HG03571 (cell line): ENCODE data around the gene EXOC4.

Experiments
- ATAC-seq: cut with Tn5 transposase; IDR thresholded peaks from one replicate; pipeline ENCODE4 v1.9.1; 2021; ENCODE audit not compliant: unreplicated experiment

The EXOC4 gene

GRCh38 chr7:133563251-133563650 lies 310.4 kb downstream of the EXOC4 start:
- no peak for ATAC-seq

DNA sequence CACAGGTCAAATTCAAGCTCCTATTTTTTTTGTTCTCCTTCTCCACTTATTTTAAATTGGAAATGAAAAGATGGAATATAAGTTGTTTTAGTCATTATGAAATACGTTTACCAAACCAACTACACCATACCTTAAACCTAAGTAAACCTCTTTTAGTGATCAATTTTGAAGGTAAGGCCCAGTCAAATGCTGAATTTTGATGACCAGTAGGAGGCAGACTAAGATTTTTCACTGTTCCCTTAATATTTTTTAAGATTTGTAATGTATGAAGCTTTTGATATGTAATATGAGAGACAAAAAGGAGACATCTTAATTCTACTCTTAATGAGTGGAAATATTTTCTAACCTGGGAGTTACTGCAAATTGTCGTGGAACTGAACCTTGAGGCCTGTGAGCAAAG lies 311.6 kb downstream of the EXOC4 start:
- no peak for ATAC-seq

GRCh38 chr7:133568544-133568943 lies 315.7 kb downstream of the EXOC4 start:
- ATAC-seq = no peak

DNA sequence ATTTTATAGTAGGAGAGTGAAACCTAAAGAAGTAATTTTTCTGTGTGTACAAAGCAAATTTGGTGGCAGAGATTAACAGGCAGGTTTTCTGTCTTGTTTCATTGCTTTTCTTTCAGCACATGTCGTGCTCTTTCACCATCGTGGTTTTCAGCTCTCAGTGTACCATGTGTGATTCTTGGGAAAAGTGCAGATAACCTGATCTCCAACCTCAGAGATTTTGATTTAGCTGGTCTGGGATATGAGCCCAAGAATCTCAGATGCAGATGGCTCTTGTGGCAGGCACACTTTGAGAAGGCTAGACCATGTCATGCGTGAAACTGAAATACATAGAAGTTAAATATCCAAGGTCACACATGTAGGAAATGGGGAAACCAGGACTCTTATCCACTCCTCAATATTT lies 317.4 kb downstream of the EXOC4 start:
- ATAC-seq = no peak

DNA sequence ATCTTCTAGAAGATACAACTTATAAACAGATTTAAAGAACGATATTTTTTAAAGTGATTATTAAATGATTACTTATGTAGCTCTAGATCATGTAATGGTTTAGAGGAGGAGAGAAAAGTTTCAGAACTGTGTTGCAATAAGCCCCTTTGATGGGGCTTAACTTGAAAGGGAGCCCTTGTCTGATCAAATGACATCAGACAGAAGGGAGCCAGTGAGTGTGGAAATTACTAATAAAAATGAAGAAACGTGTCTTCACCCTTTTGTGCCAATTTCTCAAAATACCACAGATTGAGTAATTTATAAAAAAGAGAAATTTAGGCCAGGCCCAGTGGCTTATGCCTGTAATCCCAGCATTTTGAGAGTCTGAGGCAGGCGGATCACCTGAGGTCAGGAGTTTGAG lies 318.2 kb downstream of the EXOC4 start:
- ATAC-seq = no peak

DNA sequence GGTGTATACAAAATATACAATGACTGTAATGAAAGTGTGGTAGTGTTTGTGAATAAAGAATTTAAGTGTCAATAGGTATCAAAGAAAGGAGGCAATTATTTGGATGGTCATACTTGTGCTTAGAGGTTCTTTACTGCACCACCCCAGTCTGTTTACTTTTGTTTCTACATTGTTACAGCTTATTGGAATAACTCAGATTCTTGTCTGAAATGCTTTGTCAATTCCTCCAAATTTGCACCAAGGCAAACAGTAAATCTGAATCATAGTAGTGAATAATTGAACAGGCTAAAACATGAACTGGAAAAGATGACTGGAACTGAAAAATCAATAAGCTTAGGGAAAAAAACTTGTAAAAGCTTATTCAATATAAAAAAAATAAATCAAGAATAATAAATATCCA lies 319.2 kb downstream of the EXOC4 start:
- ATAC-seq = no peak

DNA sequence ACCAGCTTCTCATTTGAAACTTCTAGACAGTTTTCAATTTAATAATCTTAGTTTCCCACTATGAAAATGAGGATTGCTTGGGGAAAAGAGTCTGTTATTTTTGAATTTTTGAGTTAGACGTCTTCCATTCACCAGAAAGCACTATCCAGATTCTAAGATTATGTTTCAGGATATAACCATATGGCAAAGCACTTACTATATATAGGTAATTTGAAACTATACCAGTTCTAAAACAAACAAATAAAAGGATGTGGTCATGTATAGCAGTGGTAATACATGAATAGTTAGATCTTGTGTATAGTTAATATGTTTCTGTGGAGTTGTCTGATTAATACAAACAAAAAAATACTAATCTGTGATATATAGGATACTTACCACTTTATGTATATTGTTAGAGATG lies 320.0 kb downstream of the EXOC4 start:
- no peak for ATAC-seq

- no peak for ATAC-seq
These were observed 320.8 kb downstream of the EXOC4 start for GRCh38 chr7:133573554-133574265.

- ATAC-seq = no peak
These were observed 323.0 kb downstream of the EXOC4 start for GRCh38 chr7:133575726-133576440.

GRCh38 chr7:133576612-133577168 lies 323.8 kb downstream of the EXOC4 start:
- ATAC-seq = no peak

- no peak for ATAC-seq
These were observed 330.1 kb downstream of the EXOC4 start for GRCh38 chr7:133582766-133583523.

DNA sequence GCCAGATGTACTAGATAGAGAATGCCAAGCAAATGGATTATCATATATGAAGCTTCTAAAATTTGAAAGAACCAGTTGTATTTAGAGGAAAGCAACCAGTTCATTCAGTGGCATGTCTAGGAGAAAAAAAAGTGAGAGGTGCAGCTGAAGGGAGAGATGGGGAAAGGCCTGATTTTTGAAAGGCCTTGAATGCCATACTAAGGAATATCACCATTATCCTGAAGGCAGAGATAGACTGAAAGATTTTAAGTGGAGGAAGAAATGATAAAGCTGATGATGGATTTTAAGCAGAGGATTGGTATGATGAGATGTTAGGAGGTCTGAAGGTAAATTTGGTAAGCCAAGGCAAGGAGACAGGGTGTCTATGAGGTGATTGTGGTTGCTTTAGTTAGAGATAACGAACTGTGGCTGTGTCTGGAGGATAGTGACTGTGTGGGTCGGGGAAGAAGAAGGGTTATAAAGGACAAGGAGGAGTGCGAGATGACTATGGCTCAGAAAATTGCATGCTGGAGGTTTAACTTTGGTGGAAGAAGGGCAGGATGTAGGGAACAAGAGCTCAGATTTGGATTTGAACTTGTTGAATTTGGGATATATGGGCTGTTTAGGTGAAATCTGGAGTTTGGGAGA lies 330.8 kb downstream of the EXOC4 start:
- ATAC-seq = no peak

- no peak for ATAC-seq
These were observed 332.2 kb downstream of the EXOC4 start for GRCh38 chr7:133584956-133585668.

GRCh38 chr7:133586253-133586652 lies 333.4 kb downstream of the EXOC4 start:
- no peak for ATAC-seq

GRCh38 chr7:133587903-133588302 lies 335.0 kb downstream of the EXOC4 start:
- ATAC-seq = no peak

- no peak for ATAC-seq
These were observed 337.9 kb downstream of the EXOC4 start for GRCh38 chr7:133590795-133591194.

GRCh38 chr7:133591704-133592340 lies 338.9 kb downstream of the EXOC4 start:
- ATAC-seq = no peak

GRCh38 chr7:133593561-133593960 lies 340.7 kb downstream of the EXOC4 start:
- no peak for ATAC-seq

DNA sequence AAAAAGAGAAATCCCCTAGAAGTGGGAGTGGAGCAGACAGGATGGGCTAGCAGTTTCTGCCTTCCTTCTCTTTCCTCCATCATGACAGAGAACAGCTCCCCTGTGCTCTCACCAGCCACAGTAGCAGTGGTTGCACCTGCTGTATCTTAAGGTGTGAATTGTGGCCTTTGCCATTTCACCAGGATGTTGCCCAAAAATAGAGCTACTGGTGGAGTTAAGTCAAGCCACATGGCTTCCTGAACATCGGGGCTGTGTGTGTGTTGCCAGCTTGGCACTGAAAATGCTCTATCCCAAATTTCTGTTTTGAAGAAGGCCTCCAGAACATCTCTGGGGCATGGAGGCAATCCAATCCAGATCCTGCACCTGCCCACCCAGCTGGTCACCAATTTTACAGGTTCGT lies 348.7 kb downstream of the EXOC4 start:
- no peak for ATAC-seq

GRCh38 chr7:133602291-133602690 lies 349.4 kb downstream of the EXOC4 start:
- no peak for ATAC-seq
